H1 (cell line): ENCODE results near the gene TFAP2A. TPM values are rescaled to one million over a fixed set of nuclear protein-coding genes. Genes with fewer than 3 reads are reported as not detected.

Experiments
- CTCF ChIA-PET: fragments of 300-600 bp; sonication (Branson Sonifier 250); formaldehyde crosslinking; loops from one replicate; lab custom pipeline; 2021; ENCODE audit not compliant: partially characterized antibody; lab: Charles Lee
- POLR2A ChIA-PET: fragments of 300-600 bp; sonication (Branson Sonifier 250); formaldehyde crosslinking; loops from one replicate; lab custom pipeline; 2021; ENCODE audit warnings: inconsistent platforms; ENCODE audit not compliant: partially characterized antibody; lab: Charles Lee
- DNase-seq, 2 experiments: peaks; one replicate each; pipeline versions ENCODE4 v3.0.0 to v3.0.0-alpha.2; 2010 to 2022; ENCODE audit warnings: low spot score in 2 of 2, low read depth in 1 of 2, mixed read lengths in 1 of 2
- FAIRE-seq: peaks from 2 replicates; lab custom pipeline; 2011; peaks lifted over from hg19 to GRCh38; lab: Jason Lieb, UNC
- H2AFZ ChIP-seq: 2 replicates; pipeline ENCODE4 v1.8.1; 2012; ENCODE audit warnings: low read length, inconsistent platforms
- H2AK5ac ChIP-seq: 2 replicates; pipeline ENCODE4 v1.6.1; 2013; ENCODE audit warnings: low read depth, low read length
- H2BK120ac ChIP-seq: replicated peaks from 2 replicates; pipeline ENCODE3; 2013; ENCODE audit warnings: low read depth, low read length, inconsistent platforms
- H2BK12ac ChIP-seq: 2 replicates; pipeline ENCODE4 v1.6.1; 2013; ENCODE audit warnings: low read depth, low read length
- H2BK15ac ChIP-seq: 2 replicates; pipeline ENCODE4 v1.6.1; 2013; ENCODE audit warnings: low read length
- H2BK20ac ChIP-seq: 2 replicates; pipeline ENCODE4 v1.6.1; 2013; ENCODE audit warnings: low read length
- H2BK5ac ChIP-seq: 2 replicates; pipeline ENCODE4 v1.6.1; 2013; ENCODE audit warnings: low read depth, low read length
- H3K14ac ChIP-seq: 2 replicates; pipeline ENCODE4 v1.6.1; 2013; ENCODE audit warnings: inconsistent platforms; ENCODE audit not compliant: insufficient read length
- H3K18ac ChIP-seq: 2 replicates; pipeline ENCODE4 v1.6.1; 2013; ENCODE audit warnings: low read length; ENCODE audit errors: extremely low read depth
- H3K23ac ChIP-seq: 2 replicates; pipeline ENCODE4 v1.6.1; 2013; ENCODE audit warnings: inconsistent platforms; ENCODE audit not compliant: insufficient read length
- H3K23me2 ChIP-seq: 2 replicates; pipeline ENCODE4 v1.6.1; 2013; ENCODE audit warnings: low read depth, low read length
- H3K27ac ChIP-seq: 2 replicates; pipeline ENCODE4 v1.6.1; 2011; ENCODE audit warnings: low read depth, low read length, inconsistent platforms
- H3K27me3 ChIP-seq, 4 experiments: replicated peaks in 1 of 4; 1 replicate in 1 of 4; 2 replicates in 3 of 4; pipeline versions ENCODE4 v1.6.1 to v1.8.1; 2011 to 2013; ENCODE audit warnings: low read length in 3 of 4, mild to moderate bottlenecking in 3 of 4, inconsistent platforms in 2 of 4, mixed read lengths in 2 of 4, moderate library complexity in 1 of 4; ENCODE audit not compliant: control insufficient read depth in 3 of 4, insufficient read depth in 3 of 4; ENCODE audit errors: extremely low read depth in 1 of 4
- H3K36me3 ChIP-seq, 4 experiments: 2 replicates each; pipeline versions ENCODE4 v1.6.1 to v1.8.1; 2011 to 2013; ENCODE audit warnings: mild to moderate bottlenecking in 4 of 4, low read length in 3 of 4, moderate library complexity in 2 of 4, control low read depth in 1 of 4, inconsistent platforms in 1 of 4; ENCODE audit not compliant: insufficient read depth in 4 of 4, control insufficient read depth in 2 of 4
- H3K4ac ChIP-seq: replicated peaks from 2 replicates; pipeline ENCODE3; 2013; ENCODE audit warnings: low read length, low read depth, mixed read lengths, inconsistent platforms; ENCODE audit not compliant: insufficient read length
- H3K4me1 ChIP-seq, 4 experiments: replicated peaks in 1 of 4; 1 replicate in 1 of 4; 2 replicates in 3 of 4; pipeline versions ENCODE4 v1.6.1 to v1.8.1; 2011 to 2013; ENCODE audit warnings: low read length in 3 of 4, inconsistent platforms in 2 of 4, mixed read lengths in 1 of 4; ENCODE audit not compliant: insufficient read depth in 4 of 4, control insufficient read depth in 3 of 4
- H3K4me2 ChIP-seq, 2 experiments: 2 replicates each; pipeline versions ENCODE4 v1.6.1 to v1.8.1; 2011 to 2013; ENCODE audit warnings: low read depth in 2 of 2, low read length in 2 of 2, control low read depth in 1 of 2, inconsistent platforms in 1 of 2, mild to moderate bottlenecking in 1 of 2; ENCODE audit not compliant: insufficient read depth in 1 of 2
- H3K4me3 ChIP-seq, 4 experiments: fragments of 200-600, 300-600 bp in 1 of 4; sonication (generic), shearing (Covaris generic), sonication (Bioruptor Twin) in 1 of 4; 2 replicates each; pipeline versions ENCODE4 v1.5.1 to v1.8.1; 2011 to 2016; ENCODE audit warnings: low read length in 4 of 4, low read depth in 3 of 4, control low read depth in 2 of 4, inconsistent platforms in 2 of 4, mild to moderate bottlenecking in 2 of 4, mixed read lengths in 1 of 4, moderate library complexity in 1 of 4; ENCODE audit not compliant: insufficient read depth in 2 of 4; ENCODE audit errors: extremely low read depth in 1 of 4
- H3K56ac ChIP-seq: replicated peaks from 2 replicates; pipeline ENCODE3; 2013; ENCODE audit warnings: low read depth, mild to moderate bottlenecking, mixed read lengths, low read length, inconsistent platforms; ENCODE audit not compliant: insufficient read length
- H3K79me1 ChIP-seq: 2 replicates; pipeline ENCODE4 v1.6.1; 2013; ENCODE audit warnings: low read depth, low read length, control low read depth
- H3K79me2 ChIP-seq, 2 experiments: 2 replicates each; pipeline versions ENCODE4 v1.6.1 to v1.8.1; 2012 to 2013; ENCODE audit warnings: low read length in 2 of 2, mild to moderate bottlenecking in 2 of 2, inconsistent platforms in 1 of 2; ENCODE audit not compliant: insufficient read depth in 2 of 2, control insufficient read depth in 1 of 2
- H3K9ac ChIP-seq, 4 experiments: replicated peaks in 1 of 4; 1 replicate in 1 of 4; 2 replicates in 3 of 4; pipeline versions ENCODE4 v1.6.1 to v1.8.1; 2011 to 2013; ENCODE audit warnings: low read depth in 3 of 4, low read length in 3 of 4, control low read depth in 2 of 4, mild to moderate bottlenecking in 2 of 4, moderate library complexity in 2 of 4, inconsistent platforms in 1 of 4; ENCODE audit errors: extremely low read depth in 1 of 4
- H3K9me3 ChIP-seq, 2 experiments: 2 replicates each; pipeline versions ENCODE4 v1.6.1 to v1.8.1; 2012 to 2013; ENCODE audit warnings: mild to moderate bottlenecking in 2 of 2, moderate library complexity in 2 of 2, control low read depth in 1 of 2, inconsistent platforms in 1 of 2, low read depth in 1 of 2, low read length in 1 of 2, mixed read lengths in 1 of 2; ENCODE audit not compliant: insufficient read depth in 2 of 2
- H4K20me1 ChIP-seq, 2 experiments: replicated peaks in 1 of 2; 2 replicates each; pipeline versions ENCODE3 to v1.8.1; 2011 to 2013; ENCODE audit warnings: inconsistent platforms in 2 of 2, low read length in 2 of 2, mild to moderate bottlenecking in 1 of 2; ENCODE audit not compliant: insufficient read depth in 2 of 2, control insufficient read depth in 1 of 2
- H4K5ac ChIP-seq: 2 replicates; pipeline ENCODE4 v1.6.1; 2013; ENCODE audit warnings: low read length, low read depth, mixed read lengths, inconsistent platforms; ENCODE audit not compliant: insufficient read length
- H4K8ac ChIP-seq: 2 replicates; pipeline ENCODE4 v1.8.0; 2013; ENCODE audit warnings: mild to moderate bottlenecking, moderate library complexity, low read length, inconsistent platforms; ENCODE audit not compliant: insufficient read depth; ENCODE audit errors: extremely low read depth
- H4K91ac ChIP-seq: replicated peaks from 2 replicates; pipeline ENCODE3; 2013; ENCODE audit warnings: low read length, mixed read lengths, inconsistent platforms; ENCODE audit not compliant: insufficient read length
- CREB1 ChIP-seq: IDR thresholded peaks from 2 replicates; pipeline ENCODE4 v1.6.1; 2012; ENCODE audit warnings: inconsistent platforms
- EZH2 ChIP-seq: fragments of 200-600 bp; sonication (generic); IDR thresholded peaks from 2 replicates; pipeline ENCODE4 v1.7.1; 2012; ENCODE audit warnings: low read depth, mild to moderate bottlenecking, moderate library complexity, low read length, inconsistent platforms; ENCODE audit not compliant: severe bottlenecking
- GABPA ChIP-seq: IDR thresholded peaks from 2 replicates; pipeline ENCODE4 v1.6.1; 2011; ENCODE audit warnings: mild to moderate bottlenecking, low read length, moderate library complexity, borderline replicate concordance; ENCODE audit not compliant: insufficient read depth
- HDAC6 ChIP-seq: IDR thresholded peaks from one replicate; pipeline ENCODE4 v1.7.1; 2012; ENCODE audit warnings: low read depth, mild to moderate bottlenecking, inconsistent platforms, low read length, moderate library complexity
- JUND ChIP-seq: IDR thresholded peaks from 2 replicates; pipeline ENCODE4 v1.6.1; 2011; ENCODE audit warnings: mild to moderate bottlenecking, improper control_type of control experiment, low read length
- KDM5A ChIP-seq: fragments of 200-600 bp; IDR thresholded peaks from 2 replicates; pipeline ENCODE4 v1.7.1; 2012; ENCODE audit warnings: mild to moderate bottlenecking, low read length, inconsistent platforms, mixed read lengths
- NRF1 ChIP-seq: IDR thresholded peaks from 2 replicates; pipeline ENCODE4 v1.6.1; 2011; ENCODE audit warnings: mild to moderate bottlenecking, low read depth, low read length, improper control_type of control experiment
- PHF8 ChIP-seq: fragments of 200-600 bp; sonication (generic); conservative IDR thresholded peaks from 2 replicates; pipeline ENCODE4 v1.7.1; 2012; ENCODE audit warnings: low read depth, mild to moderate bottlenecking, inconsistent platforms, low read length, moderate library complexity
- POLR2A ChIP-seq, 2 experiments: IDR thresholded peaks; 1 replicate in 1 of 2; 2 replicates in 1 of 2; pipeline ENCODE4 v1.6.1; 2011; ENCODE audit warnings: low read depth in 2 of 2, low read length in 2 of 2, mild to moderate bottlenecking in 2 of 2; ENCODE audit errors: control extremely low read depth in 1 of 2
- POU5F1 ChIP-seq: IDR thresholded peaks from 2 replicates; pipeline ENCODE4 v1.6.1; 2011; ENCODE audit warnings: low read depth, mild to moderate bottlenecking, low read length, moderate library complexity
- RXRA ChIP-seq: IDR thresholded peaks from 2 replicates; pipeline ENCODE4 v1.6.1; 2011; ENCODE audit warnings: low read depth, mild to moderate bottlenecking, low read length, moderate library complexity; ENCODE audit not compliant: insufficient read depth
- ZNF274 ChIP-seq: IDR thresholded peaks from 2 replicates; pipeline ENCODE4 v1.7.0; 2012; ENCODE audit warnings: low read length, borderline replicate concordance; ENCODE audit errors: extremely low read depth
- WGBS, 2 experiments: shearing (Covaris generic) in 1 of 2; methylation state at CpG; one replicate each; pipeline versions ENCODE4 v1.1.6 to v1.1.7; 2013 to 2015; ENCODE audit warnings: low lambda C conversion rate in 2 of 2, mixed read lengths in 2 of 2, inconsistent platforms in 1 of 2, low coverage in 1 of 2, missing lambda C conversion rate in 1 of 2; ENCODE audit not compliant: insufficient replicate concordance in 2 of 2, insufficient coverage in 1 of 2, insufficient read length in 1 of 2; ENCODE audit errors: extremely low coverage in 1 of 2, missing lambda C conversion rate in 1 of 2; 5-methylcytosine and 5-hydroxymethylcytosine counted together
- polyA plus RNA-seq, 7 experiments: library from polyadenylated mRNA; depleted of rRNA in 3 of 7; stranded (reverse) in 5 of 7; unstranded in 2 of 7; fragments of >200 nt in 5 of 7; fragments of 200-250 nt in 2 of 7; gene quantifications; 1 replicate in 5 of 7; 2 replicates in 1 of 7; 4 replicates in 1 of 7; pipeline versions ENCODE4 v1.2.1 to v1.2.3, GENCODE V29; 2011 to 2013; ENCODE audit warnings: missing spikeins in 2 of 7, mixed read lengths in 2 of 7
- total RNA-seq: library from RNA; stranded (reverse); fragmentation: NEBNext Ultra II Directional; extraction: Animal tissue kit (Norgen Biotek cat#: 25700); gene quantifications from 2 replicates; pipeline ENCODE4 v1.2.1, GENCODE V29; 2021

The TFAP2A gene
- total and polyA plus RNA-seq, 2 of the 8 experiments (the other 6 are each of a cell fraction or from before 2014, with no cell fraction given): 0.23 TPM; not detected in 1

- no peaks in the 10 kb centered on the region for H3K4me1 ChIP-seq
- no peak overlapping the region for H4K91ac ChIP-seq
- peaks cover 0 to 3% of the 10 kb centered on the region in 2 experiments for H4K20me1 ChIP-seq
- H3K4me2 ChIP-seq: no peak overlapping the region
- H3K79me2 ChIP-seq: no peaks in the 10 kb centered on the region
- H2BK12ac ChIP-seq: no peak overlapping the region
- H2BK120ac ChIP-seq: no peak overlapping the region
- FAIRE-seq (no peak), DNase-seq (no peak)
- POLR2A ChIA-PET: no interaction called here
- H3K23me2 ChIP-seq: no peaks in the 10 kb centered on the region
- no peaks in the 10 kb centered on the region for H3K36me3 ChIP-seq
- no peak overlapping the region for H2AK5ac ChIP-seq
- no peak overlapping the region for H4K8ac ChIP-seq
- WGBS, 2 experiments: 87% methylated on average over 9 of the region's 11 CpGs; no CpG with 5 or more reads in 1 of the 2 experiments
- H3K56ac ChIP-seq: no peak overlapping the region
- no peak overlapping the region for H3K14ac ChIP-seq
- no peaks in the 10 kb centered on the region for H3K9me3 ChIP-seq
- H3K23ac ChIP-seq: no peak overlapping the region
- H3K79me1 ChIP-seq: no peaks in the 10 kb centered on the region
- CTCF ChIA-PET: interaction anchor here (0.9 to 1.4 kb wide), 2 partner anchors 11 to 25 kb away, joined by 4 read pairs; no protein-coding TSS in a partner anchor
- no peak overlapping the region for H2AFZ ChIP-seq
- H2BK5ac ChIP-seq: no peak overlapping the region
- H3K27ac ChIP-seq: no peak overlapping the region
- no peak overlapping the region for H2BK15ac ChIP-seq
- no peak overlapping the region for H2BK20ac ChIP-seq
- H3K27me3 ChIP-seq: 0 out of 7 replicates have a peak, but pooled peaks cover 0 to 2% (median 0%) of the 10 kb centered on the region in 4 experiments
- TF ChIP-seq CREB1 (no peak), PHF8 (no peak), POU5F1 (no peak), GABPA (no peak), RXRA (no peak), NRF1 (no peak), JUND (no peak), ZNF274 (no peak), HDAC6 (no peak), EZH2 (no peak), POLR2A (IDR thresholded peaks at IDR 0.05; ENCODE audit: control extremely low read depth in 1 of 2, low read depth in 2 of 2, low read length in 2 of 2) (no peak), KDM5A (no peak)
- H3K9ac ChIP-seq: no peak overlapping the region
- H3K4me3 ChIP-seq: no peak overlapping the region
- H4K5ac ChIP-seq: no peak overlapping the region
- H3K4ac ChIP-seq: no peak overlapping the region
- no peak overlapping the region for H3K18ac ChIP-seq
Measured at GRCh38 chr6:10347561-10348327, 67.1 kb downstream of the TFAP2A start.
